ENCODE measurements around the gene ESF1. TPM values are rescaled to one million over a fixed set of nuclear protein-coding genes. Genes with fewer than 3 reads are reported as not detected.

ESF1 gene
- polyA plus RNA-seq, 2 of the 4 experiments (the other 2 are of a cell fraction), result 30.5 to 34.8 TPM

GRCh38 chr20:13736436-13737191, 48.1 kb downstream of the ESF1 start:
- no peak for DNase-seq (ENCODE audit: low read depth in 1 of 2, low spot score in 1 of 2)
- CTCF ChIA-PET, result interaction anchor here (1.2 to 1.5 kb wide), 2 partner anchors 11 to 52 kb away, joined by 3 read pairs; no protein-coding TSS in a partner anchor
- H3K4me1 ChIP-seq, result no peaks in the 10 kb centered on the region
- H3K27ac ChIP-seq, result no peak overlapping the region
- FAIRE-seq, result peak; percentile 89
- H3K9me3 ChIP-seq, result peaks cover 9% of the 10 kb centered on the region; the same call in 2 of the 3 replicates
- TF ChIP-seq PHF8 (IDR thresholded peaks at IDR 0.05; ENCODE audit: borderline replicate concordance, low read depth) (no peak), EHF (CRISPR knock-in tag; IDR thresholded peaks at IDR 0.05) (no peak), CHD4 (IDR thresholded peaks at IDR 0.05; ENCODE audit: borderline replicate concordance) (no peak), POLR2A (IDR thresholded peaks at IDR 0.05; ENCODE audit: low read length) (no peak), FOSL2 (IDR thresholded peaks at IDR 0.05) (no peak), FOSL2 (CRISPR knock-in tag; IDR thresholded peaks at IDR 0.05) (no peak), SREBF2 (IDR thresholded peaks at IDR 0.05) (no peak), HOXA7 (CRISPR knock-in tag; IDR thresholded peaks at IDR 0.05) (no peak), ZNF302 (CRISPR knock-in tag; IDR thresholded peaks at IDR 0.05) (no peak), TP53 (CRISPR knock-in tag; IDR thresholded peaks at IDR 0.05) (no peak), FOSB (CRISPR knock-in tag; IDR thresholded peaks at IDR 0.05) (no peak), ZC3H11A (IDR thresholded peaks at IDR 0.05) (no peak), ATOH8 (CRISPR knock-in tag; IDR thresholded peaks at IDR 0.05; ENCODE audit: low read depth) (no peak), RCOR1 (IDR thresholded peaks at IDR 0.05; ENCODE audit: low read depth, low read length) (no peak), NFE2L2 (conservative IDR thresholded peaks at IDR 0.05; ENCODE audit: low read length) (no peak), TFCP2L1 (CRISPR knock-in tag; IDR thresholded peaks at IDR 0.05) (no peak)
- WGBS (ENCODE audit: missing lambda C conversion rate), result 88% methylated on average over 3 of the region's 3 CpGs
- ATAC-seq, result no peak
- H3K4me2 ChIP-seq, result no peak overlapping the region
- no peak overlapping the region for H3K4me3 ChIP-seq
- POLR2A ChIA-PET, result no interaction called here

DNA sequence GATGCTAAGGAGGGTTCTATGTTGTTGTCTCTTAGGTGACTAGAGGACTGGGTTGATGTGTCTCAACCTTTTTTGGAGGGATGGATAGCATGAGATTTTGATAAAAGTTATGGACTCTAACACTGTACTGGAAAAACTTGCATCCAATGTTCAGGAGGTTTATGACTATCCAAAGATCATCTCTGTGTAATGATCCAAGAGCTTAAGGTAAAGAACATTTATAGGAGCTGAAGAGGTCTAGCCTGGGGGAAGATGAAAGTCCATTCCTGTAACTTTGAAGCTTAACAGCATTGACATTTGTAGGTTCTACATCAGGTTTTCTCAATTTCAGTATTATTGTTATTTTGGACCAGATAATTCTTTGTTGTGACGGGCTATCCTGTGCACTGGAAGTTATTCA, 48.9 kb downstream of the ESF1 start:
- ATAC-seq (no peak), DNase-seq (ENCODE audit: low read depth in 1 of 2, low spot score in 1 of 2) (no peak), FAIRE-seq (peak; percentile 28)
- H3K27ac ChIP-seq, result no peak overlapping the region
- ChIA-PET POLR2A (no interaction called here), CTCF (interaction anchor here (1.5 kb wide), 1 partner anchor 52 kb away, joined by 3 read pairs; no protein-coding TSS in a partner anchor)
- H3K4me2 ChIP-seq, result no peak overlapping the region
- WGBS (ENCODE audit: missing lambda C conversion rate), result 92% methylated on average over 1 of the region's 1 CpG
- H3K9me3 ChIP-seq, result 0 out of 3 replicates have a peak, but pooled peaks cover 5% of the 10 kb centered on the region
- H3K4me3 ChIP-seq, result no peak overlapping the region
- TF ChIP-seq RNF2 (IDR thresholded peaks at IDR 0.05; ENCODE audit: borderline replicate concordance, low read depth) (no peak), FOSL2 (IDR thresholded peaks at IDR 0.05) (no peak), FOSL2 (CRISPR knock-in tag; IDR thresholded peaks at IDR 0.05) (no peak), EP300 (IDR thresholded peaks at IDR 0.05) (no peak), CHD4 (IDR thresholded peaks at IDR 0.05; ENCODE audit: borderline replicate concordance) (no peak), JUN (IDR thresholded peaks at IDR 0.05) (no peak), FOXS1 (CRISPR knock-in tag; IDR thresholded peaks at IDR 0.05) (no peak), CHD2 (IDR thresholded peaks at IDR 0.05; ENCODE audit: low read length, partially characterized antibody) (no peak), SREBF2 (IDR thresholded peaks at IDR 0.05) (no peak), NFE2L2 (conservative IDR thresholded peaks at IDR 0.05; ENCODE audit: low read length) (no peak), MAFK (IDR thresholded peaks at IDR 0.05; ENCODE audit: partially characterized antibody) (no peak), HMGXB4 (CRISPR knock-in tag; IDR thresholded peaks at IDR 0.05; ENCODE audit: borderline replicate concordance) (no peak), PHF8 (IDR thresholded peaks at IDR 0.05; ENCODE audit: borderline replicate concordance, low read depth) (no peak), ZC3H11A (IDR thresholded peaks at IDR 0.05) (no peak), CEBPB (IDR thresholded peaks at IDR 0.05) (no peak), GATA3 (IDR thresholded peaks at IDR 0.05; ENCODE audit: borderline replicate concordance) (no peak), EHMT2 (IDR thresholded peaks at IDR 0.05; ENCODE audit: low read depth) (no peak), RFX5 (IDR thresholded peaks at IDR 0.05) (no peak), HDAC2 (IDR thresholded peaks at IDR 0.05) (no peak)
- TF ChIP-seq, protein P1, sequence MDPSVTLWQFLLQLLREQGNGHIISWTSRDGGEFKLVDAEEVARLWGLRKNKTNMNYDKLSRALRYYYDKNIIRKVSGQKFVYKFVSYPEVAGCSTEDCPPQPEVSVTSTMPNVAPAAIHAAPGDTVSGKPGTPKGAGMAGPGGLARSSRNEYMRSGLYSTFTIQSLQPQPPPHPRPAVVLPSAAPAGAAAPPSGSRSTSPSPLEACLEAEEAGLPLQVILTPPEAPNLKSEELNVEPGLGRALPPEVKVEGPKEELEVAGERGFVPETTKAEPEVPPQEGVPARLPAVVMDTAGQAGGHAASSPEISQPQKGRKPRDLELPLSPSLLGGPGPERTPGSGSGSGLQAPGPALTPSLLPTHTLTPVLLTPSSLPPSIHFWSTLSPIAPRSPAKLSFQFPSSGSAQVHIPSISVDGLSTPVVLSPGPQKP (IDR thresholded peaks at IDR 0.05; ENCODE audit: low read depth, low read length), result no peak
- H3K4me1 ChIP-seq, result no peaks in the 10 kb centered on the region

Measured in A549 (cell line).